ENCODE data around the gene NDFIP2.
A peak's percentile ranks its signal among the peaks of the same experiment; 100 is the strongest.

The NDFIP2 gene

GRCh38 chr13:79480954-79481684 is at the start of gene NDFIP2:
NDFIP2 (plus strand) TSS chr13:79481155; CDS start chr13:79481204, 49 bp downstream.
- FAIRE-seq (peak; percentile 95), DNase-seq (ENCODE audit: insufficient read length, low spot score) (peak; percentile 27)

- no peak for FAIRE-seq
- DNase-seq (ENCODE audit: insufficient read length, low spot score): no peak
Measured at GRCh38 chr13:79432086-79432485, 48.9 kb upstream of the NDFIP2 start.

- no peak for DNase-seq (ENCODE audit: insufficient read length, low spot score)
- FAIRE-seq: no peak
Measured at GRCh38 chr13:79432992-79433391, 48.0 kb upstream of the NDFIP2 start.

- no peak for FAIRE-seq
Measured at GRCh38 chr13:79434556-79434955, 46.4 kb upstream of the NDFIP2 start.

GRCh38 chr13:79435561-79435990 is 45.4 kb upstream of the NDFIP2 start:
- DNase-seq (ENCODE audit: insufficient read length, low spot score): no peak
- no peak for FAIRE-seq

More at GRCh38 chr13:79434556-79434955, 46.4 kb upstream of the NDFIP2 start:
- DNase-seq (ENCODE audit: insufficient read length, low spot score): no peak

GRCh38 chr13:79439275-79439674 is 41.7 kb upstream of the NDFIP2 start:
- no peak for DNase-seq (ENCODE audit: insufficient read length, low spot score)
- FAIRE-seq: no peak

GRCh38 chr13:79440958-79441528 is 39.9 kb upstream of the NDFIP2 start:
- no peak for FAIRE-seq

GRCh38 chr13:79442221-79442620 is 38.7 kb upstream of the NDFIP2 start:
- FAIRE-seq (no peak), DNase-seq (ENCODE audit: insufficient read length, low spot score) (no peak)

More at GRCh38 chr13:79440958-79441528, 39.9 kb upstream of the NDFIP2 start:
- DNase-seq (ENCODE audit: insufficient read length, low spot score): no peak

- no peak for DNase-seq (ENCODE audit: insufficient read length, low spot score)
- no peak for FAIRE-seq
Measured at GRCh38 chr13:79442706-79443105, 38.2 kb upstream of the NDFIP2 start.

GRCh38 chr13:79445968-79446645 is 34.8 kb upstream of the NDFIP2 start:
- FAIRE-seq (no peak), DNase-seq (ENCODE audit: insufficient read length, low spot score) (no peak)

- FAIRE-seq: no peak
Measured at GRCh38 chr13:79447141-79447540, 33.8 kb upstream of the NDFIP2 start.

GRCh38 chr13:79447741-79448140 is 33.2 kb upstream of the NDFIP2 start:
- FAIRE-seq (no peak), DNase-seq (ENCODE audit: insufficient read length, low spot score) (no peak)

More at GRCh38 chr13:79447141-79447540, 33.8 kb upstream of the NDFIP2 start:
- no peak for DNase-seq (ENCODE audit: insufficient read length, low spot score)

GRCh38 chr13:79448413-79448812 is 32.5 kb upstream of the NDFIP2 start:
- FAIRE-seq (peak; percentile 68), DNase-seq (ENCODE audit: insufficient read length, low spot score) (no peak)

- DNase-seq (ENCODE audit: insufficient read length, low spot score) (no peak), FAIRE-seq (no peak)
Measured at GRCh38 chr13:79450110-79450509, 30.8 kb upstream of the NDFIP2 start.

GRCh38 chr13:79451500-79451962 is 29.4 kb upstream of the NDFIP2 start:
- peak; percentile 30 for DNase-seq (ENCODE audit: insufficient read length, low spot score)
- peak; percentile 83 for FAIRE-seq

GRCh38 chr13:79452239-79452913 is 28.6 kb upstream of the NDFIP2 start:
- DNase-seq (ENCODE audit: insufficient read length, low spot score) (no peak), FAIRE-seq (no peak)

- no peak for DNase-seq (ENCODE audit: insufficient read length, low spot score)
- FAIRE-seq: no peak
Measured at GRCh38 chr13:79455331-79455730, 25.6 kb upstream of the NDFIP2 start.

- FAIRE-seq (no peak), DNase-seq (ENCODE audit: insufficient read length, low spot score) (no peak)
Measured at GRCh38 chr13:79456051-79456450, 24.9 kb upstream of the NDFIP2 start.

GRCh38 chr13:79456656-79457365 is 24.1 kb upstream of the NDFIP2 start:
- FAIRE-seq (no peak), DNase-seq (ENCODE audit: insufficient read length, low spot score) (no peak)

GRCh38 chr13:79457390-79457789 is 23.6 kb upstream of the NDFIP2 start:
- FAIRE-seq (peak; percentile 18), DNase-seq (ENCODE audit: insufficient read length, low spot score) (no peak)

Measured in GM19239 (cell line).